Endothelial cell of umbilical vein (primary cell): ENCODE data around the gene RMND5B. TPM values are rescaled to one million over a fixed set of nuclear protein-coding genes. Genes with fewer than 3 reads are reported as not detected.
"Not testable (repeated sequence)": the region's sequence is repeated elsewhere in the genome, so short reads cannot be mapped to it uniquely, and the experiment has no call there.

Experiments used
- BruUV-seq: library from RNA; stranded (reverse); fragments of 400-500 nt; replicated peaks from 2 replicates; lab custom pipeline; 2021; lab: Mats Ljungman, UMichigan
- CTCF ChIA-PET: fragments of 300-600, 350-600 bp; sonication (Branson Sonifier 250); formaldehyde crosslinking; loops from one replicate; lab custom pipeline; 2021; ENCODE audit warnings: antibody characterized with exemption, inconsistent platforms; lab: Charles Lee
- POLR2A ChIA-PET: fragments of 300-600, 350-600 bp; sonication (Branson Sonifier 250); formaldehyde crosslinking; loops from one replicate; lab custom pipeline; 2021; ENCODE audit warnings: antibody characterized with exemption, inconsistent platforms; lab: Charles Lee
- DNase-seq: peaks from one replicate; pipeline ENCODE4 v3.0.0-alpha.2; 2011; ENCODE audit warnings: low read depth, low spot score
- FAIRE-seq: peaks from 2 replicates; lab custom pipeline; 2011; peaks lifted over from hg19 to GRCh38; lab: Jason Lieb, UNC
- H2AFZ ChIP-seq: 2 replicates; pipeline ENCODE4 v1.6.0; 2012; ENCODE audit warnings: low read depth, low read length, control low read depth, inconsistent platforms
- H3K27ac ChIP-seq: 2 replicates; pipeline ENCODE4 v1.5.1; 2011; ENCODE audit warnings: low read depth, mild to moderate bottlenecking, control low read depth, low read length, moderate library complexity; ENCODE audit not compliant: insufficient read depth
- H3K27me3 ChIP-seq, 2 experiments: 2 replicates each; pipeline versions ENCODE4 v1.6.0 to v1.6.1; 2011; ENCODE audit warnings: low read length in 2 of 2, mixed read lengths in 1 of 2; ENCODE audit not compliant: control insufficient read depth in 2 of 2, insufficient read depth in 2 of 2
- H3K36me3 ChIP-seq, 2 experiments: 2 replicates in 1 of 2; 3 replicates in 1 of 2; pipeline ENCODE4 v1.5.1; 2011; ENCODE audit warnings: low read length in 2 of 2, mild to moderate bottlenecking in 1 of 2, moderate library complexity in 1 of 2; ENCODE audit not compliant: control insufficient read depth in 2 of 2, insufficient read depth in 2 of 2; ENCODE audit errors: extremely low read depth in 1 of 2
- H3K4me1 ChIP-seq: 3 replicates; pipeline ENCODE4 v1.5.1; 2011; ENCODE audit warnings: mild to moderate bottlenecking, low read length; ENCODE audit not compliant: control insufficient read depth, insufficient read depth; ENCODE audit errors: extremely low read depth
- H3K4me2 ChIP-seq: 2 replicates; pipeline ENCODE4 v1.6.1; 2011; ENCODE audit warnings: low read length, control low read depth, mixed read lengths; ENCODE audit not compliant: insufficient read depth
- H3K4me3 ChIP-seq, 3 experiments: fragments of 200-600 bp in 1 of 3; sonication (generic), shearing (Covaris generic) in 1 of 3; replicated peaks in 1 of 3; 2 replicates each; pipeline ENCODE4 v1.5.1; 2011 to 2016; ENCODE audit warnings: control low read depth in 3 of 3, low read length in 3 of 3, mild to moderate bottlenecking in 2 of 3, inconsistent platforms in 1 of 3, low read depth in 1 of 3, moderate library complexity in 1 of 3; ENCODE audit not compliant: insufficient read depth in 1 of 3
- H3K79me2 ChIP-seq: 2 replicates; pipeline ENCODE4 v1.6.0; 2012; ENCODE audit warnings: low read length, inconsistent platforms; ENCODE audit not compliant: control insufficient read depth, insufficient read depth
- H3K9ac ChIP-seq: replicated peaks from 2 replicates; pipeline ENCODE3; 2011; ENCODE audit warnings: low read length, control low read depth; ENCODE audit not compliant: insufficient read depth; ENCODE audit errors: extremely low read depth
- H3K9me1 ChIP-seq: replicated peaks from 3 replicates; pipeline ENCODE4 v1.6.0; 2011; ENCODE audit warnings: mild to moderate bottlenecking, low read length; ENCODE audit not compliant: control insufficient read depth, insufficient read depth; ENCODE audit errors: extremely low read depth
- H3K9me3 ChIP-seq: replicated peaks from 2 replicates; pipeline ENCODE4 v1.5.1; 2012; ENCODE audit warnings: low read length, inconsistent platforms; ENCODE audit not compliant: control insufficient read depth, insufficient read depth
- H4K20me1 ChIP-seq: replicated peaks from 2 replicates; pipeline ENCODE3; 2011; ENCODE audit warnings: mild to moderate bottlenecking, low read length; ENCODE audit not compliant: control insufficient read depth, insufficient read depth; ENCODE audit errors: extremely low read depth
- CTCF ChIP-seq, 2 donors: IDR thresholded peaks; 1 replicate in 1 of 2; 2 replicates in 1 of 2; pipeline ENCODE4 v1.5.1; 2011; ENCODE audit warnings: low read length in 2 of 2, mild to moderate bottlenecking in 2 of 2, moderate library complexity in 2 of 2, control low read depth in 1 of 2, inconsistent platforms in 1 of 2, low read depth in 1 of 2; ENCODE audit not compliant: insufficient read depth in 1 of 2; ENCODE audit errors: extremely low read depth in 1 of 2
- EZH2 ChIP-seq: IDR thresholded peaks from 2 replicates; pipeline ENCODE4 v1.6.1; 2012; ENCODE audit warnings: borderline replicate concordance, low read depth, mild to moderate bottlenecking, moderate library complexity, low read length, inconsistent platforms; ENCODE audit not compliant: severe bottlenecking
- FOS ChIP-seq: IDR thresholded peaks from 2 replicates; pipeline ENCODE4 v1.6.1; 2011; ENCODE audit warnings: mild to moderate bottlenecking, low read length, moderate library complexity, borderline replicate concordance; ENCODE audit not compliant: insufficient read depth
- GATA2 ChIP-seq: IDR thresholded peaks from 2 replicates; pipeline ENCODE4 v1.7.0; 2011; ENCODE audit warnings: low read depth, mild to moderate bottlenecking, moderate library complexity, mixed read lengths, low read length; ENCODE audit not compliant: insufficient read length, insufficient read depth
- JUN ChIP-seq: IDR thresholded peaks from 2 replicates; pipeline ENCODE4 v1.6.1; 2011; ENCODE audit warnings: borderline replicate concordance, low read depth; ENCODE audit not compliant: insufficient read length, insufficient read depth
- MAX ChIP-seq: IDR thresholded peaks from 2 replicates; pipeline ENCODE4 v1.6.1; 2011; ENCODE audit not compliant: insufficient read depth, insufficient read length
- MYC ChIP-seq: IDR thresholded peaks from one replicate; pipeline ENCODE4 v1.6.1; 2011; ENCODE audit warnings: mild to moderate bottlenecking, low read depth, low read length
- POLR2A ChIP-seq: IDR thresholded peaks from 2 replicates; pipeline ENCODE4 v1.6.1; 2012; ENCODE audit warnings: low read depth, mild to moderate bottlenecking, control low read depth, low read length
- POLR2AphosphoS5 ChIP-seq: IDR thresholded peaks from 2 replicates; pipeline ENCODE4 v1.6.1; 2012; ENCODE audit warnings: low read depth, mild to moderate bottlenecking, control low read depth, low read length, moderate library complexity; ENCODE audit not compliant: insufficient read depth
- dilution Hi-C: fragments of 300-500 bp; cut with MboI; formaldehyde crosslinking; loops from one replicate; pipeline ENCODE4 v1.15.0; 2019; ENCODE audit warnings: low sequenced_read_pairs; ENCODE audit not compliant: extremely low pct_ligation_motif_present
- intact Hi-C: fragments of 100-400 bp; cut with micrococcal nuclease; formaldehyde crosslinking; loops from one replicate; pipeline ENCODE4 v1.10.0; 2022
- polyA plus RNA-seq, 4 experiments: library from polyadenylated mRNA; depleted of rRNA in 3 of 4; stranded (reverse) in 3 of 4; unstranded in 1 of 4; fragments of >200 nt; gene quantifications; 2 replicates each; pipeline versions ENCODE4 v1.2.1 to v1.2.3, GENCODE V29; 2011 to 2012; ENCODE audit warnings: missing spikeins in 1 of 4
- total RNA-seq: library from RNA; stranded (reverse); gene quantifications from 2 replicates; pipeline ENCODE4 v1.2.3, GENCODE V29; 2021

Gene RMND5B
- total and polyA plus RNA-seq, 2 donors (not counting 3 experiments of a cell fraction or from before 2014, with no cell fraction given), result 38.2 to 40.2 TPM

- H3K4me1 ChIP-seq, intact Hi-C loops, H3K36me3 ChIP-seq, H3K27ac ChIP-seq, H3K9me1 ChIP-seq, BruUV-seq, H3K4me3 ChIP-seq, DNase-seq, dilution Hi-C loops, H3K4me2 ChIP-seq, H2AFZ ChIP-seq, POLR2A ChIA-PET, H4K20me1 ChIP-seq, H3K79me2 ChIP-seq, H3K9ac ChIP-seq, FAIRE-seq, H3K9me3 ChIP-seq: not testable (repeated sequence)
- CTCF ChIA-PET, result interaction anchor here (0.7 to 1.5 kb wide), 3 partner anchors 16 to 130 kb away, joined by 3 to 5 read pairs (median 4); no protein-coding TSS in a partner anchor
- H3K27me3 ChIP-seq, result peaks cover 3 to 12% of the 10 kb centered on the region in 2 experiments
Measured at GRCh38 chr5:178198151-178198550, 67.3 kb downstream of the RMND5B start.

- TF ChIP-seq POLR2A, result no peak
- TF ChIP-seq CTCF (IDR thresholded peaks at IDR 0.05; ENCODE audit: extremely low read depth in 1 of 2, insufficient read depth in 1 of 2, low read depth in 1 of 2, low read length in 2 of 2), result no peak
- no peak for TF ChIP-seq MYC
- no peak for TF ChIP-seq JUN
- TF ChIP-seq FOS, result no peak
- TF ChIP-seq EZH2, result no peak
- TF ChIP-seq POLR2AphosphoS5, result no peak
- no peak for TF ChIP-seq MAX
- no peak for TF ChIP-seq GATA2
- Histone ChIP-seq H3K9ac (no peak overlapping the region), H4K20me1 (no peaks in the 10 kb centered on the region), H3K36me3 (no peaks in the 10 kb centered on the region), H3K9me1 (no peaks in the 10 kb centered on the region), H3K9me3 (no peaks in the 10 kb centered on the region), H2AFZ (no peak overlapping the region), H3K27me3 (peaks cover 3 to 9% of the 10 kb centered on the region in 2 experiments), H3K79me2 (peaks cover under 1% of the 10 kb centered on the region), H3K4me2 (no peak overlapping the region), H3K4me1 (peaks cover under 1% of the 10 kb centered on the region), H3K27ac (no peak overlapping the region), H3K4me3 (no peak overlapping the region)
- intact Hi-C loops (no loop called here), dilution Hi-C loops (no loop called here)
- ChIA-PET POLR2A (no interaction called here), CTCF (interaction anchor here (0.7 to 1.0 kb wide), 2 partner anchors 123 to 130 kb away, joined by 3 to 5 read pairs; no protein-coding TSS in a partner anchor)
- no TSS peak for BruUV-seq
- DNase-seq (no peak), FAIRE-seq (no peak)
Measured at GRCh38 chr5:178198706-178199105, 67.9 kb downstream of the RMND5B start.
